RWPE2 (cell line): ENCODE measurements around the gene DENND5B.

ENCODE experiments used
- ATAC-seq: fragments of 200-7000 bp; cut with Tn5 transposase; 3 replicates; pipeline ENCODE4 v1.9.1; 2021; ENCODE audit warnings: low read depth
- DNase-seq: peaks from one replicate; pipeline ENCODE4 v3.0.0-alpha.2; 2020; ENCODE audit warnings: low spot score
- H3K27ac ChIP-seq: fragments of 450-650 bp; 2 replicates; pipeline ENCODE4 v1.5.1; 2017; ENCODE audit warnings: mild to moderate bottlenecking; ENCODE audit not compliant: poor library complexity, severe bottlenecking
- H3K27me3 ChIP-seq: fragments of 250-450 bp; sonication (Bioruptor Pico); 2 replicates; pipeline ENCODE4 v1.5.1; 2021; ENCODE audit warnings: mild to moderate bottlenecking, moderate library complexity; ENCODE audit not compliant: insufficient read depth, poor library complexity, severe bottlenecking
- H3K36me3 ChIP-seq: fragments of 250-450 bp; sonication (Bioruptor Pico); 2 replicates; pipeline ENCODE4 v1.5.1; 2020; ENCODE audit warnings: low read depth, mild to moderate bottlenecking, moderate library complexity
- H3K4me1 ChIP-seq: fragments of 250-450 bp; sonication (Bioruptor Pico); 2 replicates; pipeline ENCODE4 v1.5.1; 2021; ENCODE audit warnings: mild to moderate bottlenecking, moderate library complexity; ENCODE audit not compliant: insufficient read depth, poor library complexity, severe bottlenecking
- H3K4me3 ChIP-seq: fragments of 250-450 bp; sonication (Bioruptor Pico); 2 replicates; pipeline ENCODE4 v1.5.1; 2021; ENCODE audit warnings: mild to moderate bottlenecking, moderate library complexity; ENCODE audit not compliant: severe bottlenecking
- H3K9me3 ChIP-seq: fragments of 250-450 bp; sonication (Bioruptor Pico); 2 replicates; pipeline ENCODE4 v1.5.1; 2021; ENCODE audit warnings: mild to moderate bottlenecking, moderate library complexity; ENCODE audit not compliant: severe bottlenecking
- TF ChIP-seq, protein P1 (sequence below): fragments of 450-650 bp; IDR thresholded peaks from one replicate; pipeline ENCODE4 v1.5.1; 2017; ENCODE audit warnings: mild to moderate bottlenecking, moderate library complexity; ENCODE audit not compliant: poor library complexity, severe bottlenecking

The DENND5B gene

GRCh38 chr12:31465002-31465401, 125.9 kb downstream of the DENND5B start:
- TF ChIP-seq, protein P1, sequence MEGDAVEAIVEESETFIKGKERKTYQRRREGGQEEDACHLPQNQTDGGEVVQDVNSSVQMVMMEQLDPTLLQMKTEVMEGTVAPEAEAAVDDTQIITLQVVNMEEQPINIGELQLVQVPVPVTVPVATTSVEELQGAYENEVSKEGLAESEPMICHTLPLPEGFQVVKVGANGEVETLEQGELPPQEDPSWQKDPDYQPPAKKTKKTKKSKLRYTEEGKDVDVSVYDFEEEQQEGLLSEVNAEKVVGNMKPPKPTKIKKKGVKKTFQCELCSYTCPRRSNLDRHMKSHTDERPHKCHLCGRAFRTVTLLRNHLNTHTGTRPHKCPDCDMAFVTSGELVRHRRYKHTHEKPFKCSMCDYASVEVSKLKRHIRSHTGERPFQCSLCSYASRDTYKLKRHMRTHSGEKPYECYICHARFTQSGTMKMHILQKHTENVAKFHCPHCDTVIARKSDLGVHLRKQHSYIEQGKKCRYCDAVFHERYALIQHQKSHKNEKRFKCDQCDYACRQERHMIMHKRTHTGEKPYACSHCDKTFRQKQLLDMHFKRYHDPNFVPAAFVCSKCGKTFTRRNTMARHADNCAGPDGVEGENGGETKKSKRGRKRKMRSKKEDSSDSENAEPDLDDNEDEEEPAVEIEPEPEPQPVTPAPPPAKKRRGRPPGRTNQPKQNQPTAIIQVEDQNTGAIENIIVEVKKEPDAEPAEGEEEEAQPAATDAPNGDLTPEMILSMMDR: no peak
- no peaks in the 10 kb centered on the region for H3K27me3 ChIP-seq
- H3K9me3 ChIP-seq: no peaks in the 10 kb centered on the region
- no peak overlapping the region for H3K27ac ChIP-seq
- DNase-seq (no peak), ATAC-seq (no peak)
- H3K36me3 ChIP-seq: no peaks in the 10 kb centered on the region
- no peak overlapping the region for H3K4me3 ChIP-seq
- H3K4me1 ChIP-seq: peaks cover 5% of the 10 kb centered on the region

DNA sequence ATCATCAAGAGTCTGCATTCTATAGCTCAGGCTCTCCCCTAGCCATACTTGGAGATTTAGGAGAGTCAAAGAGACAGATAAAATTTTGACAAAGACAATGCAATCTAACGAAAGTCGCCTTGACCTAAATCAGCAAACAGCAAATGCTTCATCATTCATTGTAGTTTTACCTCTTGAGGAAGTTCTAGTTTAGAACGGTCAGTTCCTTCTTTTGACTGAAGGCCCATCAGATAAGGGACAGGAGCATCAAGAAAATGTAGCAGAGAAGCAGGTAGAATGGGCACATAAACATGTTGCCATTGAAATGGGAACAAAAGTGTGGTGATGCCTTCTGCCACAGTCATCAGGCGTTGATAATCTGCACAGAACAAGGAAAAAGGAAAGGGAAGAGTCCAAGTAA, 130.9 kb downstream of the DENND5B start:
- Histone ChIP-seq H3K36me3 (no peaks in the 10 kb centered on the region), H3K27ac (no peak overlapping the region), H3K9me3 (no peaks in the 10 kb centered on the region), H3K4me1 (no peaks in the 10 kb centered on the region), H3K27me3 (no peaks in the 10 kb centered on the region), H3K4me3 (no peak overlapping the region)
- TF ChIP-seq, protein P1: no peak
- DNase-seq (no peak), ATAC-seq (no peak)

DNA sequence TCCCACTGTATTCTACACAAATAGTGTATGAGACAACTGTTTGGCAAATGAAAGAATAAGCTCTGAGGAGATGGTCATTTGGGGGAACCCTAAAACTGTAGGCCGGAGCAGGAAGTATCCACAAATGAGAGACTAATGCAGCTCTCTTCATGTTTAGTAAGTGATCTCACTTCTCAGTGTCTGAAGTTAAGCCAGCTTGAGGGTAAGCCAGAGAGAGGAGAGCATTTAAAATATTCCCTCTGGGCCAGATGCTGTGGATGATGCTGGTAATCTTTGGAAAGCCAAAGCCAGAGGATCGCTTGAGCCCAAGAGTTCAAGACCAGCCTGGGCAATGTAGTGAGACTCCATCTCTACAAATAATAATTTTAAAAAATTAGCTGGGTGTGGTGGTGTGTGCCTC, 134.4 kb downstream of the DENND5B start:
- DNase-seq (no peak), ATAC-seq (no peak)
- no peaks in the 10 kb centered on the region for H3K4me1 ChIP-seq
- H3K4me3 ChIP-seq: no peak overlapping the region
- H3K27me3 ChIP-seq: no peaks in the 10 kb centered on the region
- TF ChIP-seq, protein P1: no peak
- peaks cover 3% of the 10 kb centered on the region for H3K36me3 ChIP-seq
- no peaks in the 10 kb centered on the region for H3K9me3 ChIP-seq
- no peak overlapping the region for H3K27ac ChIP-seq

GRCh38 chr12:31444736-31445135, 146.2 kb downstream of the DENND5B start:
- Histone ChIP-seq H3K27me3 (no peaks in the 10 kb centered on the region), H3K4me1 (no peaks in the 10 kb centered on the region), H3K4me3 (no peak overlapping the region), H3K9me3 (no peaks in the 10 kb centered on the region), H3K27ac (no peak overlapping the region), H3K36me3 (no peaks in the 10 kb centered on the region)
- ATAC-seq (no peak), DNase-seq (no peak)
- TF ChIP-seq, protein P1: no peak

- TF ChIP-seq, protein P1: no peak
- Histone ChIP-seq H3K4me3 (no peak overlapping the region), H3K27me3 (no peaks in the 10 kb centered on the region), H3K9me3 (no peaks in the 10 kb centered on the region), H3K4me1 (no peaks in the 10 kb centered on the region), H3K36me3 (no peaks in the 10 kb centered on the region), H3K27ac (no peak overlapping the region)
- no peak for DNase-seq
- no peak for ATAC-seq
Observed at GRCh38 chr12:31440586-31440985, 150.3 kb downstream of the DENND5B start.
